Neural progenitor cell (in vitro differentiated cells): ENCODE results near the gene CYP2B6.

ENCODE experiments used
- CTCF ChIP-seq: fragments of 200-600 bp; sonication (generic); IDR thresholded peaks from 2 replicates; pipeline ENCODE4 v1.5.1; 2017; ENCODE audit warnings: antibody characterized with exemption, mild to moderate bottlenecking
- EZH2phosphoT487 ChIP-seq: fragments of 200-600 bp; sonication (generic); IDR thresholded peaks from 2 replicates; pipeline ENCODE4 v1.6.1; 2017; ENCODE audit warnings: antibody characterized with exemption

GRCh38 chr19:41013359-41013758 is 22.3 kb downstream of the CYP2B6 start:
- TF ChIP-seq CTCF = no peak
- no peak for TF ChIP-seq EZH2phosphoT487
